ENCODE results near the gene LRP1B.
"Not testable (repeated sequence)": the region's sequence is repeated elsewhere in the genome, so short reads cannot be mapped to it uniquely, and the experiment has no call there.

The LRP1B gene

DNA sequence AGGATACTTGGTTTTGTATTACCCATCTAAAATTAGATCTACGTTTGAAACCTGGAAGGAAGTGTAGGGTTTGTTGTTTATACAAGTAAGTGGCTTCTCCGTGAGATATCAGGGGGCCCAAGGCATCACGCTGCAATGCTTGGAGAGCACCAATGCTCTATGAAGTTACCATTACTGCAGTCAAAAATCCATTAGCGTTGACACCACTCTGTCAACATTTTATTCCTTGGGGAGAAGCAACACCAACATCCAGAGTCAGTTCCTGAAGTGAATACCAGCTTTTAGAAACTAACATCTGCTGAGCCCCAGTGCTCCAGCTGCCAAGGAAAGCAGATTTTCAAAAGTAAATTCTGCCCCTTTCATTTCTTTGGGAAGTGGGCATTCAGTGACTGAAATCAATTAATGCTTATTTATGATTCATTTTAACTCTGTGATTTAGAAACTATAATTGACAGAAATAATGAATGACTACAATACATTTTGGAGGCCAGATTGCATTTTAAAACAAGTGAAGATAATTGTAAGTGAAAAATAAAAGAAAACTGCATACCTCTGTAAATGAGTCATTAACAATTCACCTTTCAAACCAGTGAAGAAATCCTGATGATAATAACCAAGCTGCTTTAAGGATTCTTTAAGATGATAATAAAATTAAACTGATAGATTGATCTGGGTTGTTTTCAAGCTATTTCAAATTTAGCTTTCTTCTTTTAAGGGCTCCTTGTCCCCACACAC is 30.5 kb downstream of the LRP1B start:
- H3K27me3 ChIP-seq = no peaks in the 10 kb centered on the region
- no peaks in the 10 kb centered on the region for H3K4me1 ChIP-seq
- no peak overlapping the region for H3K4me3 ChIP-seq (ENCODE audit: low read depth, low read length)
- no peaks in the 10 kb centered on the region for H3K36me3 ChIP-seq
- H3K9me3 ChIP-seq = no peaks in the 10 kb centered on the region
- TF ChIP-seq, protein P1, sequence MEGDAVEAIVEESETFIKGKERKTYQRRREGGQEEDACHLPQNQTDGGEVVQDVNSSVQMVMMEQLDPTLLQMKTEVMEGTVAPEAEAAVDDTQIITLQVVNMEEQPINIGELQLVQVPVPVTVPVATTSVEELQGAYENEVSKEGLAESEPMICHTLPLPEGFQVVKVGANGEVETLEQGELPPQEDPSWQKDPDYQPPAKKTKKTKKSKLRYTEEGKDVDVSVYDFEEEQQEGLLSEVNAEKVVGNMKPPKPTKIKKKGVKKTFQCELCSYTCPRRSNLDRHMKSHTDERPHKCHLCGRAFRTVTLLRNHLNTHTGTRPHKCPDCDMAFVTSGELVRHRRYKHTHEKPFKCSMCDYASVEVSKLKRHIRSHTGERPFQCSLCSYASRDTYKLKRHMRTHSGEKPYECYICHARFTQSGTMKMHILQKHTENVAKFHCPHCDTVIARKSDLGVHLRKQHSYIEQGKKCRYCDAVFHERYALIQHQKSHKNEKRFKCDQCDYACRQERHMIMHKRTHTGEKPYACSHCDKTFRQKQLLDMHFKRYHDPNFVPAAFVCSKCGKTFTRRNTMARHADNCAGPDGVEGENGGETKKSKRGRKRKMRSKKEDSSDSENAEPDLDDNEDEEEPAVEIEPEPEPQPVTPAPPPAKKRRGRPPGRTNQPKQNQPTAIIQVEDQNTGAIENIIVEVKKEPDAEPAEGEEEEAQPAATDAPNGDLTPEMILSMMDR (IDR thresholded peaks at IDR 0.05; ENCODE audit: low read depth, low read length) = no peak
- no peak for DNase-seq

DNA sequence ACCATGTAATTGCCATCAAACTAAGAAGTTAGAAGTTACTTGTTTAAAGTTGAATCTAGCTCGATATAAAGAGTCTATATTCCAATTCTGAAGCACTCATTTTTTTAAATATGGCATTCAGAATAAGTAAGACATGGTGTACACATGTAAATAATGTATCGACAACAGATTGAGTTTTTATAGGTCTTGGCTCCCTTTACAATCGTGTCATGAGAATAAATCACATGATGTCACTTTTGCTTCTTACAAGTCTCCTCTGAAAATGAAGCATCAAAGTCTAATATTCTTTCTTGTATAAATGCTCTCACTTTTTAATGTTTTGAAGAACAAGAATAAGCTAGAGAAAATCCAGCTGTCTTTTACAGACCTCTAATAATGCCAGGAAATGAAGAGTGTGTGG is 33.1 kb downstream of the LRP1B start:
- H3K27me3 ChIP-seq = no peaks in the 10 kb centered on the region
- no peak for DNase-seq
- H3K36me3 ChIP-seq = no peaks in the 10 kb centered on the region

DNA sequence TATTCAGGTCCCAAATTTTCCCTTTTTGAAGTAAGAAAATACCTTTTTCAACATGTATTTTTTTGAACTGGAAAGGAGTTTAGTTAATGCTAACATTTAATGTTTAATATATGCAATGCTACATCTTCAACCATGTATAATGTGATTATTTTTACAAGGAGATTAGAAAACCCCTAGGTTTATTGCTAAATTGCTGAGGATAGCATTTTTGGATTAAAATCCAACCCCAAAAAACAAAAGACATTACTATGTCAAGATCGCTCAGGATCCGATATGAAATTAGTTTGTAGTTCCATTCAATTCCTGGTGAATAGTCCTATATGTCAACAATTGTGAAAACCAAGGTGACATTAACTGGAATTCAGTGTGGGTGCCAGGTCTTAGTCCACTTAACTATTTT is 35.2 kb downstream of the LRP1B start:
- no peaks in the 10 kb centered on the region for H3K36me3 ChIP-seq
- H3K4me1 ChIP-seq = no peaks in the 10 kb centered on the region
- H3K4me3 ChIP-seq (ENCODE audit: low read depth, low read length) = no peak overlapping the region
- no peaks in the 10 kb centered on the region for H3K9me3 ChIP-seq
- TF ChIP-seq, protein P1 (IDR thresholded peaks at IDR 0.05; ENCODE audit: low read depth, low read length) = no peak
- no peaks in the 10 kb centered on the region for H3K27me3 ChIP-seq
- DNase-seq = no peak

More for the DNA sequence above, 33.1 kb downstream of the LRP1B start:
- H3K4me1 ChIP-seq = no peaks in the 10 kb centered on the region
- H3K4me3 ChIP-seq (ENCODE audit: low read depth, low read length) = no peak overlapping the region
- H3K9me3 ChIP-seq = no peaks in the 10 kb centered on the region
- TF ChIP-seq, protein P1 (IDR thresholded peaks at IDR 0.05; ENCODE audit: low read depth, low read length) = no peak

DNA sequence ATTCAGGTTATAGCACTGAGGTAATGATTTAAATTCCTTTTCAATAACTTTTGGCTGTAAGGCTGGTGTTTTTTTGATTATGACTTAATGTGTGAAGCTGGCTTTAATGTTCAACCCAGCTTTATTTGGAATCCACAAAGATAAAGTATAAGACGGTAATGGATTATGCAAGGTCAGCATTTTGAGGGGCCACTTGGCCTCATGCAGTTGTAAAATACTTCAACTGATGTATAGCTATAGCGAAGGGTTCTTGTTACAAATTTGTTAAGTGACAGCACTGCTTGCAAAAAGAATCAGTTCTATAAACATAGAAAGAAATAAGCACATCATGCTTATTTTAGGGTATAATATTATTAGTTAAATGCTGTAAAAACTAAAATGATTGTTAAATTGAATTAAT is 36.6 kb downstream of the LRP1B start:
- Histone ChIP-seq H3K27me3 (no peaks in the 10 kb centered on the region), H3K9me3 (no peaks in the 10 kb centered on the region), H3K4me3 (ENCODE audit: low read depth, low read length) (no peak overlapping the region), H3K4me1 (no peaks in the 10 kb centered on the region), H3K36me3 (no peaks in the 10 kb centered on the region)
- DNase-seq = no peak
- TF ChIP-seq, protein P1 (IDR thresholded peaks at IDR 0.05; ENCODE audit: low read depth, low read length) = no peak

DNA sequence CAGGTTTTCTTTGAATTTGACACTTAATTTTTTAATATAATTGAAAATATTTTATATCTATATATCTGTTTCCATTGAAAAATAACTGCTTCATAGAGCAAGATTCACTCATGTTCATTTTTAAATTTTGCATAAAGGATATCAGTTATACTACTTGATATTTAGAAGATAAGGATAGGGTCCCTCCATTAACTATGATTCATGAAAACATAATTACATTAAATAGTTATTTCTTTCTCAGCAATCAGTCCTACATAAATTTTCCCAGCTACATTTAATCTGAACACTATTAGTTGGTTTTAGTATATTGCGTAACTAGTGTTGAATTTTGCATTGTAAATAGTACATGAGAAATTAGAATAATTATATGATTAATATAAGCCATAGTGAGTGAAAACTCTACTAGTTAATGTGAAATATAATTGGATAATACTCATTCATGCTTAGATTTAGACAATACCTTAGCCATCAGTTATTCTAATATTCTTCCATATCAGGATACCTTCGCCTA is 42.7 kb downstream of the LRP1B start:
- Histone ChIP-seq H3K9me3 (no peaks in the 10 kb centered on the region), H3K4me3 (ENCODE audit: low read depth, low read length) (no peak overlapping the region), H3K27me3 (no peaks in the 10 kb centered on the region), H3K4me1 (no peaks in the 10 kb centered on the region), H3K36me3 (no peaks in the 10 kb centered on the region)
- TF ChIP-seq, protein P1 (IDR thresholded peaks at IDR 0.05; ENCODE audit: low read depth, low read length) = no peak
- DNase-seq = no peak

DNA sequence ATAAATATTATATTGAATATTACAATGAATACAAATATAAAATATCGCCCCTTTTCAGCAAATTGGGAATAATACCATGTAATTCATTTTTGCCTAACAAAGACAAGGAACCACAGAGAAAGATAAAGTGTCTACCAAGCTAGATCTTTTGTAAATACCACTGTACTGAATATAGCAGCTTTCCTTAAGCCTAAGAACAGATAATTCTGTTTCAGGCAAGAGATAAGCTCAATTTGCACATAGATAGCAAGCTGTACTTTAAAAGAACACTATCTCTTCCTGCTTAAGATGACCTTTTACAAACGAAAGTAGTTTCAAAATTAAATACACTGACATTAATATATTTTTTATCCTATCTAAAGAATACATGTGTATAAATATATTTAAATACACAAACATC is 43.2 kb downstream of the LRP1B start:
- DNase-seq, H3K4me1 ChIP-seq, H3K9me3 ChIP-seq: not testable (repeated sequence)

More for the DNA sequence above, 43.2 kb downstream of the LRP1B start:
- H3K4me3 ChIP-seq (ENCODE audit: low read depth, low read length); H3K27me3 ChIP-seq; H3K36me3 ChIP-seq: not testable (repeated sequence)
